ENCODE measurements around the gene KYNU.
"Not testable (repeated sequence)": the region's sequence is repeated elsewhere in the genome, so short reads cannot be mapped to it uniquely, and the experiment has no call there.

Gene KYNU

GRCh38 chr2:142877216-142877838 lies at the start of gene KYNU:
Gene KYNU, plus strand, starts transcription at chr2:142877664. Its CDS starts 7,704 bp downstream, at chr2:142885368.
- DNase-seq, result no peak

GRCh38 chr2:142834021-142834420 lies 43.4 kb upstream of the KYNU start:
- no peak for DNase-seq

GRCh38 chr2:142840436-142840835 lies 37.0 kb upstream of the KYNU start:
- DNase-seq, result no peak

- DNase-seq, result no peak
These were observed 35.7 kb upstream of the KYNU start for GRCh38 chr2:142841788-142842187.

- DNase-seq, result no peak
These were observed 35.1 kb upstream of the KYNU start for GRCh38 chr2:142842369-142842768.

GRCh38 chr2:142843731-142844130 lies 33.7 kb upstream of the KYNU start:
- no peak for DNase-seq

GRCh38 chr2:142848023-142848606 lies 29.3 kb upstream of the KYNU start:
- no peak for DNase-seq

- no peak for DNase-seq
These were observed 27.6 kb upstream of the KYNU start for GRCh38 chr2:142849820-142850219.

GRCh38 chr2:142853912-142854311 lies 23.6 kb upstream of the KYNU start:
- DNase-seq, result no peak

GRCh38 chr2:142857256-142858164 lies 20.0 kb upstream of the KYNU start:
- no peak for DNase-seq

GRCh38 chr2:142858961-142859360 lies 18.5 kb upstream of the KYNU start:
- no peak for DNase-seq

- no peak for DNase-seq
These were observed 15.2 kb upstream of the KYNU start for GRCh38 chr2:142862299-142862698.

GRCh38 chr2:142862847-142863246 lies 14.6 kb upstream of the KYNU start:
- DNase-seq, result no peak

- DNase-seq, result no peak
These were observed 13.9 kb upstream of the KYNU start for GRCh38 chr2:142863485-142863961.

- DNase-seq, result not testable (repeated sequence)
These were observed 12.9 kb upstream of the KYNU start for GRCh38 chr2:142864605-142865004.

GRCh38 chr2:142865924-142866323 lies 11.5 kb upstream of the KYNU start:
- no peak for DNase-seq

- no peak for DNase-seq
These were observed 11.0 kb upstream of the KYNU start for GRCh38 chr2:142866426-142866825.

- no peak for DNase-seq
These were observed 10.3 kb upstream of the KYNU start for GRCh38 chr2:142867136-142867535.

- no peak for DNase-seq
These were observed 9.2 kb upstream of the KYNU start for GRCh38 chr2:142868229-142868762.

- DNase-seq, result not testable (repeated sequence)
These were observed 8.4 kb upstream of the KYNU start for GRCh38 chr2:142869065-142869460.

GRCh38 chr2:142869461-142870106 lies 7.9 kb upstream of the KYNU start:
- DNase-seq, result no peak

- no peak for DNase-seq
These were observed 6.9 kb upstream of the KYNU start for GRCh38 chr2:142870526-142870925.

- no peak for DNase-seq
These were observed 6.1 kb upstream of the KYNU start for GRCh38 chr2:142871396-142871795.
